Fibroblast of lung (primary cell): Measurements from ENCODE around the gene MYPN. TPM values are rescaled to one million over a fixed set of nuclear protein-coding genes. Genes with fewer than 3 reads are reported as not detected.

Experiments used
- DNase-seq, 2 donors: peaks; one replicate each; pipeline versions ENCODE4 v3.0.0 to v3.0.0-alpha.2; 2010; ENCODE audit warnings: low read depth in 2 of 2
- H2AFZ ChIP-seq: 2 replicates; pipeline ENCODE4 v1.5.1; 2012; ENCODE audit warnings: low read length, control low read depth, inconsistent platforms
- H3K27ac ChIP-seq: 2 replicates; pipeline ENCODE4 v1.5.1; 2011; ENCODE audit warnings: low read length, control low read depth; ENCODE audit not compliant: insufficient read depth
- H3K27me3 ChIP-seq: 2 replicates; pipeline ENCODE4 v1.5.1; 2011; ENCODE audit warnings: mild to moderate bottlenecking, low read length; ENCODE audit not compliant: control insufficient read depth, insufficient read depth
- H3K36me3 ChIP-seq: 2 replicates; pipeline ENCODE4 v1.5.1; 2011; ENCODE audit warnings: low read length; ENCODE audit not compliant: control insufficient read depth, insufficient read depth
- H3K4me1 ChIP-seq: 2 replicates; pipeline ENCODE4 v1.5.1; 2011; ENCODE audit warnings: low read length; ENCODE audit not compliant: control insufficient read depth, insufficient read depth; ENCODE audit errors: extremely low read depth
- H3K4me2 ChIP-seq: 2 replicates; pipeline ENCODE4 v1.5.1; 2011; ENCODE audit warnings: low read length, control low read depth; ENCODE audit not compliant: insufficient read depth; ENCODE audit errors: extremely low read depth
- H3K4me3 ChIP-seq, 4 experiments: fragments of 200-600 bp in 1 of 4; sonication (generic) in 1 of 4; replicated peaks in 1 of 4; 2 replicates each; pipeline ENCODE4 v1.5.1; 2011 to 2016; ENCODE audit warnings: low read length in 4 of 4, low read depth in 3 of 4, mild to moderate bottlenecking in 3 of 4, control low read depth in 2 of 4, inconsistent platforms in 1 of 4, mixed read lengths in 1 of 4; ENCODE audit not compliant: insufficient read depth in 1 of 4; ENCODE audit errors: control extremely low read depth in 1 of 4
- H3K79me2 ChIP-seq: 2 replicates; pipeline ENCODE4 v1.5.1; 2012; ENCODE audit warnings: mild to moderate bottlenecking, low read length, inconsistent platforms; ENCODE audit not compliant: control insufficient read depth, insufficient read depth
- H3K9ac ChIP-seq: 2 replicates; pipeline ENCODE4 v1.5.1; 2011; ENCODE audit warnings: mild to moderate bottlenecking, low read length, control low read depth; ENCODE audit not compliant: insufficient read depth
- H3K9me3 ChIP-seq: 2 replicates; pipeline ENCODE4 v1.5.1; 2012; ENCODE audit warnings: low read depth, low read length; ENCODE audit not compliant: control insufficient read depth, insufficient read depth
- H4K20me1 ChIP-seq: 2 replicates; pipeline ENCODE4 v1.5.1; 2011; ENCODE audit warnings: low read length; ENCODE audit not compliant: control insufficient read depth, insufficient read depth; ENCODE audit errors: extremely low read depth
- CTCF ChIP-seq, 2 donors: IDR thresholded peaks in 1 of 2; conservative IDR thresholded peaks in 1 of 2; 1 replicate in 1 of 2; 2 replicates in 1 of 2; pipeline ENCODE4 v1.5.1; 2011 to 2012; ENCODE audit warnings: low read length in 2 of 2, control low read depth in 1 of 2, inconsistent platforms in 1 of 2, low read depth in 1 of 2, mild to moderate bottlenecking in 1 of 2
- EZH2 ChIP-seq: IDR thresholded peaks from 2 replicates; pipeline ENCODE4 v1.5.1; 2012; ENCODE audit warnings: low read length, control low read depth, mild to moderate bottlenecking; ENCODE audit errors: missing control alignments
- polyA plus RNA-seq, 2 donors: library from polyadenylated mRNA; depleted of rRNA in 1 of 2; stranded (reverse) in 1 of 2; unstranded in 1 of 2; fragments of >200 nt; gene quantifications; 2 replicates each; pipeline ENCODE4 v1.2.1, GENCODE V29; 2011 to 2012; ENCODE audit warnings: missing spikeins in 1 of 2
- total RNA-seq: library from RNA; depleted of rRNA; stranded (reverse); fragments of >200 nt; gene quantifications from 2 replicates; pipeline ENCODE4 v1.2.1, GENCODE V29; 2014

MYPN gene
- total and polyA plus RNA-seq, 2 donors (not counting 1 experiment from before 2014, with no cell fraction given), result 0.77 to 1.2 TPM

GRCh38 chr10:68142761-68143160 is 33.5 kb downstream of the MYPN start:
- H3K9ac ChIP-seq, result no peak overlapping the region
- no peak overlapping the region for H2AFZ ChIP-seq
- H3K79me2 ChIP-seq, result no peaks in the 10 kb centered on the region
- H3K36me3 ChIP-seq, result no peaks in the 10 kb centered on the region
- H3K27ac ChIP-seq, result no peak overlapping the region
- no peak overlapping the region for H3K4me3 ChIP-seq
- no peak overlapping the region for H3K4me2 ChIP-seq
- H3K4me1 ChIP-seq, result peaks cover 10% of the 10 kb centered on the region
- no peaks in the 10 kb centered on the region for H3K9me3 ChIP-seq
- no peaks in the 10 kb centered on the region for H4K20me1 ChIP-seq
- DNase-seq, result no peak
- TF ChIP-seq CTCF (conservative IDR thresholded peaks at IDR 0.05 in 1 of 2, IDR thresholded peaks at IDR 0.05 in 1 of 2; ENCODE audit: low read depth in 1 of 2, low read length in 2 of 2) (no peak), EZH2 (no peak)
- H3K27me3 ChIP-seq, result no peaks in the 10 kb centered on the region

- Histone ChIP-seq H3K79me2 (no peaks in the 10 kb centered on the region), H3K9ac (no peak overlapping the region), H3K4me2 (no peak overlapping the region), H3K27me3 (no peaks in the 10 kb centered on the region), H4K20me1 (no peaks in the 10 kb centered on the region), H3K9me3 (no peaks in the 10 kb centered on the region), H3K4me1 (peaks cover 3% of the 10 kb centered on the region), H3K4me3 (no peak overlapping the region), H2AFZ (no peak overlapping the region), H3K27ac (no peak overlapping the region), H3K36me3 (no peaks in the 10 kb centered on the region)
- TF ChIP-seq EZH2 (no peak), CTCF (conservative IDR thresholded peaks at IDR 0.05 in 1 of 2, IDR thresholded peaks at IDR 0.05 in 1 of 2; ENCODE audit: low read depth in 1 of 2, low read length in 2 of 2) (no peak)
- DNase-seq, result no peak
Observed at GRCh38 chr10:68144709-68145108, 35.4 kb downstream of the MYPN start.

- no peak for DNase-seq
Observed at GRCh38 chr10:68145705-68146104, 36.4 kb downstream of the MYPN start.

More at GRCh38 chr10:68145705-68146104, 36.4 kb downstream of the MYPN start:
- Histone ChIP-seq H3K79me2 (no peaks in the 10 kb centered on the region), H3K4me2 (no peak overlapping the region), H4K20me1 (no peaks in the 10 kb centered on the region), H3K9me3 (no peaks in the 10 kb centered on the region), H3K4me3 (no peak overlapping the region), H3K27ac (no peak overlapping the region), H3K36me3 (no peaks in the 10 kb centered on the region), H3K27me3 (no peaks in the 10 kb centered on the region), H3K4me1 (no peaks in the 10 kb centered on the region), H3K9ac (no peak overlapping the region), H2AFZ (no peak overlapping the region)
- TF ChIP-seq CTCF (conservative IDR thresholded peaks at IDR 0.05 in 1 of 2, IDR thresholded peaks at IDR 0.05 in 1 of 2; ENCODE audit: low read depth in 1 of 2, low read length in 2 of 2) (no peak), EZH2 (no peak)
